WTC11 (cell line): ENCODE data around the gene ASIC2. TPM values are rescaled to one million over a fixed set of nuclear protein-coding genes. Genes with fewer than 3 reads are reported as not detected.

Source experiments
- ATAC-seq: fragments of 200-7000 bp; cut with Tn5 transposase; 2 replicates; pipeline ENCODE4 v1.10.0; 2021; ENCODE audit warnings: mild to moderate bottlenecking, moderate library complexity
- CTCF ChIA-PET: fragments of 300-600 bp; sonication (Branson Sonifier 250); formaldehyde crosslinking; loops from one replicate; lab custom pipeline; 2021; ENCODE audit warnings: antibody characterized with exemption; lab: Charles Lee
- POLR2A ChIA-PET: fragments of 350-600 bp; sonication (Branson Sonifier 250); formaldehyde crosslinking; loops from one replicate; lab custom pipeline; 2021; ENCODE audit warnings: antibody characterized with exemption; lab: Charles Lee
- DNase-seq: peaks from one replicate; pipeline ENCODE4 v3.0.0; 2021; ENCODE audit warnings: low spot score
- H3K27ac Mint-ChIP-seq: 2 replicates; pipeline ENCODE4 v1.8.0; 2021; ENCODE audit warnings: mixed read lengths
- H3K27me3 Mint-ChIP-seq: 2 replicates; pipeline ENCODE4 v1.8.0; 2021; ENCODE audit warnings: low read depth, mild to moderate bottlenecking, moderate library complexity, mixed read lengths
- H3K36me3 Mint-ChIP-seq: 2 replicates; pipeline ENCODE4 v1.8.0; 2021; ENCODE audit warnings: mixed read lengths
- H3K4me1 Mint-ChIP-seq: 2 replicates; pipeline ENCODE4 v1.8.0; 2022; ENCODE audit warnings: mixed read lengths
- H3K4me3 Mint-ChIP-seq: 2 replicates; pipeline ENCODE4 v1.8.0; 2021; ENCODE audit warnings: mild to moderate bottlenecking, moderate library complexity, mixed read lengths
- H3K9me3 Mint-ChIP-seq: 2 replicates; pipeline ENCODE4 v1.8.0; 2021; ENCODE audit warnings: mixed read lengths
- ATF1 ChIP-seq: sonication (generic); formaldehyde crosslinking; IDR thresholded peaks from 2 replicates; pipeline ENCODE4 v1.8.1; 2023; ENCODE audit warnings: mild to moderate bottlenecking, moderate library complexity, missing genetic modification reagents
- CBFB ChIP-seq: sonication (generic); formaldehyde crosslinking; IDR thresholded peaks from 2 replicates; pipeline ENCODE4 v1.8.1; 2022; ENCODE audit warnings: mild to moderate bottlenecking, low read depth, missing genetic modification reagents
- CREM ChIP-seq: sonication (generic); formaldehyde crosslinking; IDR thresholded peaks from 2 replicates; pipeline ENCODE4 v1.8.1; 2022; ENCODE audit warnings: mild to moderate bottlenecking, missing genetic modification reagents, moderate library complexity
- E2F4 ChIP-seq: sonication (generic); formaldehyde crosslinking; IDR thresholded peaks from 2 replicates; pipeline ENCODE4 v1.8.1; 2022; ENCODE audit warnings: low read depth, mild to moderate bottlenecking, moderate library complexity, missing genetic modification reagents, borderline replicate concordance
- EMX1 ChIP-seq: fragments of 250-450 bp; sonication (Bioruptor Pico); IDR thresholded peaks from 2 replicates; pipeline ENCODE4 v1.8.0; 2021; ENCODE audit warnings: mild to moderate bottlenecking
- ERG ChIP-seq: fragments of 250-450 bp; sonication (Bioruptor Pico); IDR thresholded peaks from 2 replicates; pipeline ENCODE4 v1.8.0; 2021; ENCODE audit warnings: mild to moderate bottlenecking
- FOXK1 ChIP-seq: sonication (generic); formaldehyde crosslinking; IDR thresholded peaks from 2 replicates; pipeline ENCODE4 v1.8.0; 2022; ENCODE audit warnings: mild to moderate bottlenecking, moderate library complexity, missing genetic modification reagents
- HMGA2 ChIP-seq: fragments of 250-450 bp; sonication (Bioruptor Pico); IDR thresholded peaks from 2 replicates; pipeline ENCODE4 v1.4.0; 2021; ENCODE audit warnings: mild to moderate bottlenecking, moderate library complexity
- JUN ChIP-seq: sonication (generic); formaldehyde crosslinking; IDR thresholded peaks from 2 replicates; pipeline ENCODE4 v1.8.0; 2023; ENCODE audit warnings: mild to moderate bottlenecking, missing genetic modification reagents
- MXD4 ChIP-seq: fragments of 250-450 bp; sonication (Bioruptor Pico); IDR thresholded peaks from 2 replicates; pipeline ENCODE4 v1.8.0; 2021; ENCODE audit warnings: mild to moderate bottlenecking, moderate library complexity, borderline replicate concordance
- NFE2L1 ChIP-seq: sonication (generic); formaldehyde crosslinking; IDR thresholded peaks from 2 replicates; pipeline ENCODE4 v1.8.1; 2023; ENCODE audit warnings: missing genetic modification reagents
- NFYB ChIP-seq: sonication (generic); formaldehyde crosslinking; conservative IDR thresholded peaks from 2 replicates; pipeline ENCODE4 v1.8.0; 2022; ENCODE audit warnings: low read depth, missing genetic modification reagents
- NR3C1 ChIP-seq: sonication (generic); formaldehyde crosslinking; conservative IDR thresholded peaks from 2 replicates; pipeline ENCODE4 v1.8.1; 2023; ENCODE audit warnings: low read depth, mild to moderate bottlenecking, missing genetic modification reagents
- RELA ChIP-seq: sonication (generic); formaldehyde crosslinking; IDR thresholded peaks from 2 replicates; pipeline ENCODE4 v1.8.1; 2022; ENCODE audit warnings: missing genetic modification reagents, mild to moderate bottlenecking, borderline replicate concordance
- SMAD4 ChIP-seq: sonication (generic); formaldehyde crosslinking; IDR thresholded peaks from 2 replicates; pipeline ENCODE4 v1.8.0; 2022; ENCODE audit warnings: mild to moderate bottlenecking, missing genetic modification reagents
- SOX15 ChIP-seq: fragments of 250-450 bp; sonication (Bioruptor Pico); IDR thresholded peaks from 2 replicates; pipeline ENCODE4 v1.9.0; 2021; ENCODE audit warnings: mild to moderate bottlenecking
- TEAD1 ChIP-seq: sonication (generic); formaldehyde crosslinking; IDR thresholded peaks from 2 replicates; pipeline ENCODE4 v1.8.0; 2022; ENCODE audit warnings: mild to moderate bottlenecking, missing genetic modification reagents
- USF2 ChIP-seq: sonication (generic); formaldehyde crosslinking; IDR thresholded peaks from 2 replicates; pipeline ENCODE4 v1.8.1; 2023; ENCODE audit warnings: mild to moderate bottlenecking, missing genetic modification reagents, moderate library complexity
- ZNF423 ChIP-seq: fragments of 250-450 bp; sonication (Bioruptor Pico); IDR thresholded peaks from 2 replicates; pipeline ENCODE4 v2.1.2; 2022; ENCODE audit warnings: mild to moderate bottlenecking, moderate library complexity
- ZNF671 ChIP-seq: fragments of 250-450 bp; sonication (Bioruptor Pico); IDR thresholded peaks from 2 replicates; pipeline ENCODE4 v1.8.0; 2021; ENCODE audit warnings: mild to moderate bottlenecking
- total RNA-seq: library from RNA; stranded (reverse); gene quantifications from 3 replicates; pipeline ENCODE4 v1.2.3, GENCODE V29; 2021
- TF ChIP-seq, protein P1 (sequence below): sonication (generic); formaldehyde crosslinking; IDR thresholded peaks from 2 replicates; pipeline ENCODE4 v1.8.1; 2022; ENCODE audit warnings: mild to moderate bottlenecking, missing genetic modification reagents, moderate library complexity, borderline replicate concordance
- TF ChIP-seq, protein P2 (sequence below): sonication (generic); formaldehyde crosslinking; IDR thresholded peaks from 2 replicates; pipeline ENCODE4 v1.8.1; 2023; ENCODE audit warnings: mild to moderate bottlenecking, missing genetic modification reagents, borderline replicate concordance
- TF ChIP-seq, protein P3 (sequence below): fragments of 250-450 bp; sonication (Bioruptor Pico); IDR thresholded peaks from 2 replicates; pipeline ENCODE4 v1.9.0; 2021; ENCODE audit warnings: mild to moderate bottlenecking

ASIC2 gene
- total RNA-seq, 1 experiment from 2014 or later: 2.7 TPM

- no peak for TF ChIP-seq CREM (CRISPR knock-in tag)
- TF ChIP-seq E2F4: no peak
- TF ChIP-seq, protein P1, sequence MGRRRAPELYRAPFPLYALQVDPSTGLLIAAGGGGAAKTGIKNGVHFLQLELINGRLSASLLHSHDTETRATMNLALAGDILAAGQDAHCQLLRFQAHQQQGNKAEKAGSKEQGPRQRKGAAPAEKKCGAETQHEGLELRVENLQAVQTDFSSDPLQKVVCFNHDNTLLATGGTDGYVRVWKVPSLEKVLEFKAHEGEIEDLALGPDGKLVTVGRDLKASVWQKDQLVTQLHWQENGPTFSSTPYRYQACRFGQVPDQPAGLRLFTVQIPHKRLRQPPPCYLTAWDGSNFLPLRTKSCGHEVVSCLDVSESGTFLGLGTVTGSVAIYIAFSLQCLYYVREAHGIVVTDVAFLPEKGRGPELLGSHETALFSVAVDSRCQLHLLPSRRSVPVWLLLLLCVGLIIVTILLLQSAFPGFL (CRISPR knock-in tag): no peak
- no peak for TF ChIP-seq SMAD4
- no peak for TF ChIP-seq NFYB (CRISPR knock-in tag)
- TF ChIP-seq JUN (CRISPR knock-in tag): no peak
- no peak for TF ChIP-seq FOXK1 (CRISPR knock-in tag)
- TF ChIP-seq NR3C1 (CRISPR knock-in tag): no peak
- no peak for TF ChIP-seq HMGA2
- TF ChIP-seq RELA (CRISPR knock-in tag): no peak
- TF ChIP-seq MXD4 (CRISPR knock-in tag): no peak
- TF ChIP-seq NFE2L1: no peak
- no peak for TF ChIP-seq ZNF671 (CRISPR knock-in tag)
- TF ChIP-seq TEAD1 (CRISPR knock-in tag): no peak
- H3K36me3 Mint-ChIP-seq: no peaks in the 10 kb centered on the region
- no peak overlapping the region for H3K27ac Mint-ChIP-seq
- ATAC-seq (no peak), DNase-seq (no peak)
- ChIA-PET CTCF (interaction anchor here (2.3 kb wide), 1 partner anchor 14 kb away, joined by 10 read pairs; no protein-coding TSS in a partner anchor), POLR2A (no interaction called here)
- no peaks in the 10 kb centered on the region for H3K9me3 Mint-ChIP-seq
- H3K4me1 Mint-ChIP-seq: no peaks in the 10 kb centered on the region
- no peak overlapping the region for H3K4me3 Mint-ChIP-seq
- H3K27me3 Mint-ChIP-seq: peaks cover 26% of the 10 kb centered on the region
Observed at GRCh38 chr17:33052856-33053255, 240.2 kb downstream of the ASIC2 start.

GRCh38 chr17:33050611-33051140 is 242.4 kb downstream of the ASIC2 start:
- DNase-seq (no peak), ATAC-seq (no peak)
- POLR2A ChIA-PET: no interaction called here
- Mint-ChIP-seq H3K36me3 (no peaks in the 10 kb centered on the region), H3K27ac (no peak overlapping the region), H3K27me3 (peaks cover 28% of the 10 kb centered on the region), H3K4me3 (no peak overlapping the region), H3K9me3 (no peaks in the 10 kb centered on the region), H3K4me1 (no peaks in the 10 kb centered on the region; the same call in 1 of the 2 replicates)
- CTCF ChIA-PET: interaction anchor here (1.5 to 1.9 kb wide), 3 partner anchors 41 to 242 kb away, joined by 3 to 5 read pairs (median 3); partner anchors contain the start of gene ASIC2
- TF ChIP-seq CBFB (CRISPR knock-in tag) (no peak), ATF1 (no peak), ZNF423 (CRISPR knock-in tag) (no peak), E2F4 (no peak), EMX1 (no peak), SOX15 (no peak), USF2 (CRISPR knock-in tag) (no peak), ERG (CRISPR knock-in tag) (no peak)
- TF ChIP-seq, protein P2, sequence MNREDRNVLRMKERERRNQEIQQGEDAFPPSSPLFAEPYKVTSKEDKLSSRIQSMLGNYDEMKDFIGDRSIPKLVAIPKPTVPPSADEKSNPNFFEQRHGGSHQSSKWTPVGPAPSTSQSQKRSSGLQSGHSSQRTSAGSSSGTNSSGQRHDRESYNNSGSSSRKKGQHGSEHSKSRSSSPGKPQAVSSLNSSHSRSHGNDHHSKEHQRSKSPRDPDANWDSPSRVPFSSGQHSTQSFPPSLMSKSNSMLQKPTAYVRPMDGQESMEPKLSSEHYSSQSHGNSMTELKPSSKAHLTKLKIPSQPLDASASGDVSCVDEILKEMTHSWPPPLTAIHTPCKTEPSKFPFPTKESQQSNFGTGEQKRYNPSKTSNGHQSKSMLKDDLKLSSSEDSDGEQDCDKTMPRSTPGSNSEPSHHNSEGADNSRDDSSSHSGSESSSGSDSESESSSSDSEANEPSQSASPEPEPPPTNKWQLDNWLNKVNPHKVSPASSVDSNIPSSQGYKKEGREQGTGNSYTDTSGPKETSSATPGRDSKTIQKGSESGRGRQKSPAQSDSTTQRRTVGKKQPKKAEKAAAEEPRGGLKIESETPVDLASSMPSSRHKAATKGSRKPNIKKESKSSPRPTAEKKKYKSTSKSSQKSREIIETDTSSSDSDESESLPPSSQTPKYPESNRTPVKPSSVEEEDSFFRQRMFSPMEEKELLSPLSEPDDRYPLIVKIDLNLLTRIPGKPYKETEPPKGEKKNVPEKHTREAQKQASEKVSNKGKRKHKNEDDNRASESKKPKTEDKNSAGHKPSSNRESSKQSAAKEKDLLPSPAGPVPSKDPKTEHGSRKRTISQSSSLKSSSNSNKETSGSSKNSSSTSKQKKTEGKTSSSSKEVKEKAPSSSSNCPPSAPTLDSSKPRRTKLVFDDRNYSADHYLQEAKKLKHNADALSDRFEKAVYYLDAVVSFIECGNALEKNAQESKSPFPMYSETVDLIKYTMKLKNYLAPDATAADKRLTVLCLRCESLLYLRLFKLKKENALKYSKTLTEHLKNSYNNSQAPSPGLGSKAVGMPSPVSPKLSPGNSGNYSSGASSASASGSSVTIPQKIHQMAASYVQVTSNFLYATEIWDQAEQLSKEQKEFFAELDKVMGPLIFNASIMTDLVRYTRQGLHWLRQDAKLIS (CRISPR knock-in tag): no peak
- TF ChIP-seq, protein P3, sequence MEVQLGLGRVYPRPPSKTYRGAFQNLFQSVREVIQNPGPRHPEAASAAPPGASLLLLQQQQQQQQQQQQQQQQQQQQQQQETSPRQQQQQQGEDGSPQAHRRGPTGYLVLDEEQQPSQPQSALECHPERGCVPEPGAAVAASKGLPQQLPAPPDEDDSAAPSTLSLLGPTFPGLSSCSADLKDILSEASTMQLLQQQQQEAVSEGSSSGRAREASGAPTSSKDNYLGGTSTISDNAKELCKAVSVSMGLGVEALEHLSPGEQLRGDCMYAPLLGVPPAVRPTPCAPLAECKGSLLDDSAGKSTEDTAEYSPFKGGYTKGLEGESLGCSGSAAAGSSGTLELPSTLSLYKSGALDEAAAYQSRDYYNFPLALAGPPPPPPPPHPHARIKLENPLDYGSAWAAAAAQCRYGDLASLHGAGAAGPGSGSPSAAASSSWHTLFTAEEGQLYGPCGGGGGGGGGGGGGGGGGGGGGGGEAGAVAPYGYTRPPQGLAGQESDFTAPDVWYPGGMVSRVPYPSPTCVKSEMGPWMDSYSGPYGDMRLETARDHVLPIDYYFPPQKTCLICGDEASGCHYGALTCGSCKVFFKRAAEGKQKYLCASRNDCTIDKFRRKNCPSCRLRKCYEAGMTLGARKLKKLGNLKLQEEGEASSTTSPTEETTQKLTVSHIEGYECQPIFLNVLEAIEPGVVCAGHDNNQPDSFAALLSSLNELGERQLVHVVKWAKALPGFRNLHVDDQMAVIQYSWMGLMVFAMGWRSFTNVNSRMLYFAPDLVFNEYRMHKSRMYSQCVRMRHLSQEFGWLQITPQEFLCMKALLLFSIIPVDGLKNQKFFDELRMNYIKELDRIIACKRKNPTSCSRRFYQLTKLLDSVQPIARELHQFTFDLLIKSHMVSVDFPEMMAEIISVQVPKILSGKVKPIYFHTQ (CRISPR knock-in tag): no peak
